SK-N-SH (cell line): ENCODE results near the gene CHID1.

Source experiments
- EP300 ChIP-seq, 2 experiments: IDR thresholded peaks; 2 replicates each; pipeline versions ENCODE4 v1.4.0 to v1.6.1; 2012; ENCODE audit warnings: borderline replicate concordance in 1 of 2, low read depth in 1 of 2, low read length in 1 of 2
- NRF1 ChIP-seq: IDR thresholded peaks from 2 replicates; pipeline ENCODE4 v1.6.1; 2012; ENCODE audit warnings: low read depth, mild to moderate bottlenecking, low read length
- RFX5 ChIP-seq: IDR thresholded peaks from 2 replicates; pipeline ENCODE4 v1.6.1; 2012; ENCODE audit warnings: mild to moderate bottlenecking, improper control_type of control experiment, low read length
- TAF1 ChIP-seq: IDR thresholded peaks from 2 replicates; pipeline ENCODE4 v1.6.1; 2012; ENCODE audit warnings: low read depth, mild to moderate bottlenecking, low read length, moderate library complexity, borderline replicate concordance
- TCF12 ChIP-seq: IDR thresholded peaks from 2 replicates; pipeline ENCODE4 v1.4.0; 2012
- TF ChIP-seq, protein P1 (sequence below): fragments of 200-600 bp; sonication (generic); IDR thresholded peaks from 2 replicates; pipeline ENCODE4 v1.6.1; 2017; ENCODE audit warnings: antibody characterized with exemption, mild to moderate bottlenecking, moderate library complexity
- TF ChIP-seq, protein P2 (sequence below): IDR thresholded peaks from 2 replicates; pipeline ENCODE4 v1.4.0; 2012; ENCODE audit warnings: low read depth

DNA sequence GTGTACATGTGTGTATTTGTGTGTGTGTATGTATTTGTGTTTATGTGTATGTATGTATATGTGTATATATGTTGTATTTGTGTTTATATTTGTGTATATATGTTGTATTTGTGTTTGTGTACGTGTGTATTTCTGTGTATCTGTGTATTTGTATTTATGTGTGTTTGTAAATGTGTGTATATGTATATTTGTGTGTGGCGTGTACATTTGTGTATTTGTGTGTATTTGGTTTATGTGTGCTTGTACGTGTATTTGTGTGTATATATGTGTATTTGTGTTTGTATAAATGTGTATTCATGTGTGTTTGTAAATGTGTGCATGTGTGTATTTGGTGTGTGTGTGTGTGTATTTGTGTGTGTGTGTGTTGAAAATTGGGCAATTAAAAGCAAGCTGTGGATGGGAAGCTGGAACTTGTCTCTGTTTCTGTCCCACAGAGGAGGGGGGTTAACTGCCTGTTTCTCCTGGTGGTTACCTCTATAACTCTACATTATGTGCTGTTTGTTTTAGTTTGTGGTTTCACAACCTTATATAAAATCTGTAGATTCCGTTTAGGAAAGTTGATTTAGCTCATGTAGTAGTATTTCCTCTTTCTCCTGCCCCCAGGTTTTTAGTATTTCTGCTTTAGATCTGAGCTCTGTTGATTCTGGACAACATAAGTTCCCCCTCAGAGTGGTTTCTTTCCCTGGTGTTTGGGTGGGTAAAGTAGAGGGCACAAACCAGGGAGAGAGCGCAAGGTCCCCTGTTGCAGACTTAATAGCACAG is 44.0 kb upstream of the CHID1 start:
- TF ChIP-seq, protein P1, sequence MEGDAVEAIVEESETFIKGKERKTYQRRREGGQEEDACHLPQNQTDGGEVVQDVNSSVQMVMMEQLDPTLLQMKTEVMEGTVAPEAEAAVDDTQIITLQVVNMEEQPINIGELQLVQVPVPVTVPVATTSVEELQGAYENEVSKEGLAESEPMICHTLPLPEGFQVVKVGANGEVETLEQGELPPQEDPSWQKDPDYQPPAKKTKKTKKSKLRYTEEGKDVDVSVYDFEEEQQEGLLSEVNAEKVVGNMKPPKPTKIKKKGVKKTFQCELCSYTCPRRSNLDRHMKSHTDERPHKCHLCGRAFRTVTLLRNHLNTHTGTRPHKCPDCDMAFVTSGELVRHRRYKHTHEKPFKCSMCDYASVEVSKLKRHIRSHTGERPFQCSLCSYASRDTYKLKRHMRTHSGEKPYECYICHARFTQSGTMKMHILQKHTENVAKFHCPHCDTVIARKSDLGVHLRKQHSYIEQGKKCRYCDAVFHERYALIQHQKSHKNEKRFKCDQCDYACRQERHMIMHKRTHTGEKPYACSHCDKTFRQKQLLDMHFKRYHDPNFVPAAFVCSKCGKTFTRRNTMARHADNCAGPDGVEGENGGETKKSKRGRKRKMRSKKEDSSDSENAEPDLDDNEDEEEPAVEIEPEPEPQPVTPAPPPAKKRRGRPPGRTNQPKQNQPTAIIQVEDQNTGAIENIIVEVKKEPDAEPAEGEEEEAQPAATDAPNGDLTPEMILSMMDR, result no peak
- TF ChIP-seq TCF12 (no peak), NRF1 (no peak), EP300 (IDR thresholded peaks at IDR 0.05; ENCODE audit: borderline replicate concordance in 1 of 2, low read depth in 1 of 2, low read length in 1 of 2) (no peak), TAF1 (no peak), RFX5 (no peak)
- TF ChIP-seq, protein P2, sequence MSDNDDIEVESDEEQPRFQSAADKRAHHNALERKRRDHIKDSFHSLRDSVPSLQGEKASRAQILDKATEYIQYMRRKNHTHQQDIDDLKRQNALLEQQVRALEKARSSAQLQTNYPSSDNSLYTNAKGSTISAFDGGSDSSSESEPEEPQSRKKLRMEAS, result no peak
